ENCODE results near the gene IGFBP4. TPM values are rescaled to one million over a fixed set of nuclear protein-coding genes. Genes with fewer than 3 reads are reported as not detected.
A peak's percentile ranks its signal among the peaks of the same experiment; 100 is the strongest.

The IGFBP4 gene
- total and polyA plus RNA-seq, 4 donors = 99.2 to 1,001 (median 628) TPM

DNA sequence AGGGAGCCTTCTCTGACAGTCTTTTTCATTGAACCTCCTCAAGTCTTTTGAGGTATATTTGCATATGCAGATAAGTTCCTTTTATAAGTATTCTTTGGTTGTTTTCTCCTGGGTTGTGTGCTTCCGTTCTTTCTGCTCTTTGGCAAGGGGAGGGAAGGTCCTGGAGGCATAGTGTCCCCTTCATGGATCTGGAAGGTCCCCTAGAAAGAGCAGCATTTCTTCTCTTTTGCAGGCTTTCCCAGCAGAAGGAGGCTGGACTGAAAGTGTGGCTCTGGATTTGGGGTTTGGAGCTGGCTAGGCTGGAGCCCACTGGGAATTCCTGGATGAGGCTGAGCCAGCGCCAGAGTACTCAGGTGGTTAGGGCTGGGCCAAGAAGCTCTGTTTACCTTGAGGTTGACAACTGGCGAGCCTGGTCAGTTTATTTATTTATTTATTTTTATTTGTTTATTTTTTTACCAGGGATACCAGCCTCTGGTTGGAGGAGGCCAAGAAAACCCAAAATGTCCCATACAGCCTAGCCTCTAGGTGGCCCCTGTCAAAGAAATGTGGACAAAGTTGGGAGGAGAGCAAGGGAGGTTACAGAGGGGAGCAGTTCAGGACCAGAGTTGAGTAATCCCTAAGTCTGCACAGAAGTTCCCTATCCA, 20.1 kb upstream of the IGFBP4 start:
- DNase-seq (no peak), ATAC-seq (ENCODE audit: low FRiP score) (no peak)
- H3K27ac ChIP-seq (ENCODE audit: low read depth in 1 of 2, low read length in 2 of 2) = no peak overlapping the region
- WGBS, 2 donors = 85 to 86% methylated on average over 3 of the region's 3 CpGs
- H3K27me3 ChIP-seq (ENCODE audit: control insufficient read depth in 1 of 2, insufficient read depth in 2 of 2, low read length in 1 of 2) = no peaks in the 10 kb centered on the region
- intact Hi-C loops (cut with DNase I) = no loop called here
- H3K36me3 ChIP-seq (ENCODE audit: control insufficient read depth in 1 of 2, insufficient read depth in 2 of 2, low read length in 1 of 2) = no peaks in the 10 kb centered on the region
- no peak overlapping the region for H3K4me3 ChIP-seq (ENCODE audit: low read length in 2 of 2)
- no peaks in the 10 kb centered on the region for H3K9me3 ChIP-seq (ENCODE audit: control insufficient read depth, low read length)
- no peaks in the 10 kb centered on the region for H3K4me1 ChIP-seq (ENCODE audit: control insufficient read depth in 1 of 2, insufficient read depth in 2 of 2, low read length in 2 of 2)

GRCh38 chr17:40425741-40426140, 17.5 kb upstream of the IGFBP4 start:
- ATAC-seq (ENCODE audit: low FRiP score) (no peak), DNase-seq (no peak)
- intact Hi-C loops (cut with DNase I) = no loop called here
- H3K27me3 ChIP-seq (ENCODE audit: control insufficient read depth in 1 of 2, insufficient read depth in 2 of 2, low read length in 1 of 2) = no peaks in the 10 kb centered on the region
- H3K9me3 ChIP-seq (ENCODE audit: control insufficient read depth, low read length) = no peaks in the 10 kb centered on the region
- no peaks in the 10 kb centered on the region for H3K4me1 ChIP-seq (ENCODE audit: control insufficient read depth in 1 of 2, insufficient read depth in 2 of 2, low read length in 2 of 2)
- H3K36me3 ChIP-seq (ENCODE audit: control insufficient read depth in 1 of 2, insufficient read depth in 2 of 2, low read length in 1 of 2) = no peaks in the 10 kb centered on the region
- WGBS, 2 donors = 73 to 74% methylated on average over 4 of the region's 4 CpGs
- no peak overlapping the region for H3K27ac ChIP-seq (ENCODE audit: low read depth in 1 of 2, low read length in 2 of 2)
- no peak overlapping the region for H3K4me3 ChIP-seq (ENCODE audit: low read length in 2 of 2)

GRCh38 chr17:40427002-40427491, 16.2 kb upstream of the IGFBP4 start:
- DNase-seq = no peak
- H3K9me3 ChIP-seq (ENCODE audit: control insufficient read depth, low read length) = no peaks in the 10 kb centered on the region
- H3K4me3 ChIP-seq (ENCODE audit: low read length in 2 of 2) = no peak overlapping the region
- no peak for ATAC-seq (ENCODE audit: low FRiP score)
- H3K4me1 ChIP-seq (ENCODE audit: control insufficient read depth in 1 of 2, insufficient read depth in 2 of 2, low read length in 2 of 2) = no peaks in the 10 kb centered on the region
- H3K27ac ChIP-seq (ENCODE audit: low read depth in 1 of 2, low read length in 2 of 2) = no peak overlapping the region
- no peaks in the 10 kb centered on the region for H3K27me3 ChIP-seq (ENCODE audit: control insufficient read depth in 1 of 2, insufficient read depth in 2 of 2, low read length in 1 of 2)
- intact Hi-C loops (cut with DNase I) = no loop called here
- no peaks in the 10 kb centered on the region for H3K36me3 ChIP-seq (ENCODE audit: control insufficient read depth in 1 of 2, insufficient read depth in 2 of 2, low read length in 1 of 2)

DNA sequence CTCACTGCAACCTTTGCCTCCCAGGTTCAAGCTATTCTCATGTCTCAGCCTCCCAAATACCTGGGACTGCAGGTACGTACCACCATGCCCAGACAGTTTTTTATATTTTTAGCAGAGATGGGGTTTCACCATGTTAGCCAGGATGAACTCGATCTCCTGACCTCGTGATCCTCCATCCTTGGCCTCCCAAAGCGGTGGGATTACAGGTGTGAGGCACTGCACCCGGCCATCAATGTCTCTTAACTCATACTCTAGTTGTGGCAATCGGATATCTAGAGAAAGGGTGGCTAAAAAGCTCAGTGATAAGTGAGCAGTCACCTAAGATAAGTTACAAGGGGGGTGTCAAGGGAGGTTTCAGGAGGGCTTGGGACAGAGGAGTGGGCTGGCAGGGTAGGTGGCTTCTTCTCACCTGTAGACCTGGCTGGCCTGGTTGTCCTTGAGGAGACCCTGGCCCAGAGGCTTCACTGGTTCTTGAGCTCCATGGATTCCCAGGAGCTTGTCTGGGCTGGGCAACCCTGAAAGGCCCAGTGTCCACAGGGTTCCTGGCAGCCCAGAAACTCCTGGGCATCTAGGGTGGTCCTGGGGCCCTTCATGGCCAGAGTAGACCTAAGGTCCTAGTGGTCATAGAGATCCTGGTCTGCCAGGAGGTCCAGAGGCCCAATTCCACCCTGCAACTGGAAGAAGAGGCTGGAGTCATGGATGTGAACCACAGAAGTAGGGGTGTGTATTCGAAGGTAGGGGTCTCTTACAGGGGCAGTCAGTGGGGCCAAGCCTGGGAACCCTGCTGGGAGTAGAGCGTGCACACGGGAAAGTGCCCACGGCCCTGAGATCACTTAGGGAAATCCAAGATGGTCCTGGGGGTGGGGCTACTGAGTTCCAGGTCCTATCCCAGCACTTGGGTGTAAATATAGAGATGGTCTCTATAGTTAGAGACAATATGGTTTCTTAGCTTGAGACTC, 12.7 kb upstream of the IGFBP4 start:
- no peak for ATAC-seq (ENCODE audit: low FRiP score)
- peak in 1 of 2 donors; percentile 38 for DNase-seq
- Histone ChIP-seq H3K27ac (ENCODE audit: low read depth in 1 of 2, low read length in 2 of 2) (no peak overlapping the region), H3K4me1 (ENCODE audit: control insufficient read depth in 1 of 2, insufficient read depth in 2 of 2, low read length in 2 of 2) (no peaks in the 10 kb centered on the region), H3K9me3 (ENCODE audit: control insufficient read depth, low read length) (no peaks in the 10 kb centered on the region), H3K27me3 (ENCODE audit: control insufficient read depth in 1 of 2, insufficient read depth in 2 of 2, low read length in 1 of 2) (no peaks in the 10 kb centered on the region), H3K36me3 (ENCODE audit: control insufficient read depth in 1 of 2, insufficient read depth in 2 of 2, low read length in 1 of 2) (no peaks in the 10 kb centered on the region), H3K4me3 (ENCODE audit: low read length in 2 of 2) (no peak overlapping the region)
- 95 to 96% methylated on average over 10 of the region's 10 CpGs for WGBS, 2 donors
- intact Hi-C loops (cut with DNase I) = no loop called here

DNA sequence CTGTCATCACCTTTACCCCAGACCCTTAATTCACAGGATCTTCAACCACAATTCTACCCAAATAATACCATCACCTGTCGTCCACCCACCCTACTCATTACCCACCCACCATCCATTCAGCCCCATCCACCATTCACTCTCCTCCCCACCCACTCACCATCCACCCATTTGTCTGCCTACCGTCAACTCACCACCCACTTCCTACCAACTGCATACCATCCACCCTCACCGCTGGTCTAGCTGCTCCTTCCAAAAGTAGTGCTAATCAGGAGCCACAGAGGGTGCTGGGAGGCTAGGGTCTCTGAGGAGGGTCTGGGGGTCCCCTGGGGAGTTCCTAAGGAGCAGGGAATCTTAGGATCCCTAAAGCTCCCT, 12.0 kb upstream of the IGFBP4 start:
- Histone ChIP-seq H3K4me1 (ENCODE audit: control insufficient read depth in 1 of 2, insufficient read depth in 2 of 2, low read length in 2 of 2) (no peaks in the 10 kb centered on the region), H3K36me3 (ENCODE audit: control insufficient read depth in 1 of 2, insufficient read depth in 2 of 2, low read length in 1 of 2) (no peaks in the 10 kb centered on the region), H3K27ac (ENCODE audit: low read depth in 1 of 2, low read length in 2 of 2) (no peak overlapping the region), H3K9me3 (ENCODE audit: control insufficient read depth, low read length) (no peaks in the 10 kb centered on the region), H3K27me3 (ENCODE audit: control insufficient read depth in 1 of 2, insufficient read depth in 2 of 2, low read length in 1 of 2) (no peaks in the 10 kb centered on the region), H3K4me3 (ENCODE audit: low read length in 2 of 2) (no peak overlapping the region)
- no peak for DNase-seq
- intact Hi-C loops (cut with DNase I) = no loop called here
- ATAC-seq (ENCODE audit: low FRiP score) = no peak
- WGBS, 2 donors = 93 to 97% methylated on average over 3 of the region's 3 CpGs

- WGBS, 2 donors = 34 to 35% methylated on average over 2 of the region's 2 CpGs
- peak; percentile 65 for ATAC-seq (ENCODE audit: low FRiP score)
- no peaks in the 10 kb centered on the region for H3K36me3 ChIP-seq (ENCODE audit: control insufficient read depth in 1 of 2, insufficient read depth in 2 of 2, low read length in 1 of 2)
- DNase-seq = peak; percentile 77 to 81
- no peaks in the 10 kb centered on the region for H3K9me3 ChIP-seq (ENCODE audit: control insufficient read depth, low read length)
- H3K27me3 ChIP-seq (ENCODE audit: control insufficient read depth in 1 of 2, insufficient read depth in 2 of 2, low read length in 1 of 2) = no peaks in the 10 kb centered on the region
- H3K4me3 ChIP-seq (ENCODE audit: low read length in 2 of 2) = no peak overlapping the region
- no peaks in the 10 kb centered on the region for H3K4me1 ChIP-seq (ENCODE audit: control insufficient read depth in 1 of 2, insufficient read depth in 2 of 2, low read length in 2 of 2)
- no peak overlapping the region for H3K27ac ChIP-seq (ENCODE audit: low read depth in 1 of 2, low read length in 2 of 2)
- intact Hi-C loops (cut with DNase I) = no loop called here
These were observed 10.3 kb upstream of the IGFBP4 start for GRCh38 chr17:40432864-40433528.

GRCh38 chr17:40433551-40434415, 9.5 kb upstream of the IGFBP4 start:
- Histone ChIP-seq H3K27ac (ENCODE audit: low read depth in 1 of 2, low read length in 2 of 2) (no peak overlapping the region), H3K36me3 (ENCODE audit: control insufficient read depth in 1 of 2, insufficient read depth in 2 of 2, low read length in 1 of 2) (no peaks in the 10 kb centered on the region), H3K4me1 (ENCODE audit: control insufficient read depth in 1 of 2, insufficient read depth in 2 of 2, low read length in 2 of 2) (no peaks in the 10 kb centered on the region), H3K27me3 (ENCODE audit: control insufficient read depth in 1 of 2, insufficient read depth in 2 of 2, low read length in 1 of 2) (no peaks in the 10 kb centered on the region), H3K9me3 (ENCODE audit: control insufficient read depth, low read length) (no peaks in the 10 kb centered on the region), H3K4me3 (ENCODE audit: low read length in 2 of 2) (no peak overlapping the region)
- intact Hi-C loops (cut with DNase I) = no loop called here
- DNase-seq (peak in 1 of 2 donors; percentile 75), ATAC-seq (ENCODE audit: low FRiP score) (peak; percentile 36)
- WGBS, 2 donors = 88 to 91% methylated on average over 6 of the region's 6 CpGs

GRCh38 chr17:40436636-40437035, 6.6 kb upstream of the IGFBP4 start:
- intact Hi-C loops (cut with DNase I) = no loop called here
- 19 to 25% methylated on average over 5 of the region's 5 CpGs for WGBS, 2 donors
- H3K36me3 ChIP-seq (ENCODE audit: control insufficient read depth in 1 of 2, insufficient read depth in 2 of 2, low read length in 1 of 2) = no peaks in the 10 kb centered on the region
- H3K4me1 ChIP-seq (ENCODE audit: control insufficient read depth in 1 of 2, insufficient read depth in 2 of 2, low read length in 2 of 2) = no peaks in the 10 kb centered on the region
- DNase-seq (peak; percentile 28 to 29), ATAC-seq (ENCODE audit: low FRiP score) (no peak)
- no peaks in the 10 kb centered on the region for H3K9me3 ChIP-seq (ENCODE audit: control insufficient read depth, low read length)
- no peak overlapping the region for H3K4me3 ChIP-seq (ENCODE audit: low read length in 2 of 2)
- H3K27ac ChIP-seq (ENCODE audit: low read depth in 1 of 2, low read length in 2 of 2) = no peak overlapping the region
- H3K27me3 ChIP-seq (ENCODE audit: control insufficient read depth in 1 of 2, insufficient read depth in 2 of 2, low read length in 1 of 2) = no peaks in the 10 kb centered on the region

Data from aorta (tissue), 5 donors.